H9 (cell line): ENCODE measurements around the gene AK9. TPM values are rescaled to one million over a fixed set of nuclear protein-coding genes. Genes with fewer than 3 reads are reported as not detected.

Source experiments
- DNase-seq: peaks from one replicate; pipeline ENCODE4 v3.0.0-alpha.2; 2017
- H2AFZ ChIP-seq: one replicate; pipeline ENCODE4 v1.6.1; 2013; ENCODE audit warnings: mild to moderate bottlenecking, low read length, control low read depth, moderate library complexity
- H2AK5ac ChIP-seq: 2 replicates; pipeline ENCODE4 v1.6.1; 2013; ENCODE audit warnings: low read length, control low read depth, mixed read lengths; ENCODE audit not compliant: insufficient read length
- H2BK120ac ChIP-seq: one replicate; pipeline ENCODE4 v1.6.1; 2013; ENCODE audit warnings: low read depth, mild to moderate bottlenecking, low read length, control low read depth, inconsistent platforms; ENCODE audit not compliant: poor library complexity, severe bottlenecking
- H2BK12ac ChIP-seq: 2 replicates; pipeline ENCODE4 v1.6.1; 2013; ENCODE audit warnings: low read length, control low read depth, mixed read lengths, low read depth; ENCODE audit not compliant: insufficient read length
- H2BK15ac ChIP-seq: 2 replicates; pipeline ENCODE4 v1.6.1; 2013; ENCODE audit warnings: low read depth, low read length, control low read depth
- H2BK20ac ChIP-seq: one replicate; pipeline ENCODE4 v1.6.1; 2013; ENCODE audit warnings: low read depth, mild to moderate bottlenecking, low read length, control low read depth, inconsistent platforms; ENCODE audit not compliant: poor library complexity, severe bottlenecking
- H2BK5ac ChIP-seq: 2 replicates; pipeline ENCODE4 v1.6.1; 2013; ENCODE audit warnings: low read length, control low read depth, mixed read lengths; ENCODE audit not compliant: insufficient read length
- H3K14ac ChIP-seq: 2 replicates; pipeline ENCODE4 v1.6.1; 2013; ENCODE audit warnings: low read length, control low read depth; ENCODE audit not compliant: insufficient read depth
- H3K18ac ChIP-seq: 2 replicates; pipeline ENCODE4 v1.6.1; 2013; ENCODE audit warnings: low read depth, mild to moderate bottlenecking, mixed read lengths, low read length, control low read depth; ENCODE audit not compliant: insufficient read length
- H3K23ac ChIP-seq: 2 replicates; pipeline ENCODE4 v1.6.1; 2013; ENCODE audit warnings: low read length, control low read depth, mixed read lengths, low read depth; ENCODE audit not compliant: insufficient read length
- H3K23me2 ChIP-seq: 2 replicates; pipeline ENCODE4 v1.6.1; 2013; ENCODE audit warnings: low read depth, mild to moderate bottlenecking, mixed read lengths, low read length, control low read depth; ENCODE audit not compliant: insufficient read length, poor library complexity, severe bottlenecking
- H3K27ac ChIP-seq: 2 replicates; pipeline ENCODE4 v1.5.1; 2013; ENCODE audit warnings: low read length, control low read depth, mixed read lengths, low read depth; ENCODE audit not compliant: insufficient read length
- H3K27me3 ChIP-seq: 2 replicates; pipeline ENCODE4 v1.6.1; 2013; ENCODE audit warnings: low read length, control low read depth, inconsistent platforms; ENCODE audit not compliant: insufficient read depth
- H3K4ac ChIP-seq: 2 replicates; pipeline ENCODE4 v1.6.1; 2013; ENCODE audit warnings: low read depth, mild to moderate bottlenecking, control low read depth, inconsistent platforms, low read length, moderate library complexity
- H3K4me1 ChIP-seq: 2 replicates; pipeline ENCODE4 v1.6.1; 2013; ENCODE audit warnings: low read length, control low read depth, inconsistent platforms; ENCODE audit not compliant: insufficient read depth
- H3K4me2 ChIP-seq: 2 replicates; pipeline ENCODE4 v1.6.1; 2013; ENCODE audit warnings: low read length, control low read depth, mixed read lengths; ENCODE audit not compliant: insufficient read length, insufficient read depth
- H3K56ac ChIP-seq: 2 replicates; pipeline ENCODE4 v1.6.1; 2013; ENCODE audit warnings: low read depth, mild to moderate bottlenecking, mixed read lengths, low read length, control low read depth; ENCODE audit not compliant: insufficient read length
- H3K79me1 ChIP-seq: 2 replicates; pipeline ENCODE4 v1.6.1; 2013; ENCODE audit warnings: low read depth, mild to moderate bottlenecking, moderate library complexity, low read length, control low read depth, inconsistent platforms; ENCODE audit not compliant: insufficient read depth, poor library complexity, severe bottlenecking
- H3K79me2 ChIP-seq: 2 replicates; pipeline ENCODE4 v1.6.1; 2013; ENCODE audit warnings: low read length, control low read depth, inconsistent platforms; ENCODE audit not compliant: insufficient read depth
- H3K9ac ChIP-seq: 2 replicates; pipeline ENCODE4 v1.6.1; 2013; ENCODE audit warnings: low read length, control low read depth, mixed read lengths; ENCODE audit not compliant: insufficient read length; ENCODE audit errors: extremely low read depth
- H3K9me3 ChIP-seq: one replicate; pipeline ENCODE4 v1.6.1; 2013; ENCODE audit warnings: low read depth, low read length, inconsistent platforms; ENCODE audit not compliant: control insufficient read depth
- H3T11ph ChIP-seq: one replicate; pipeline ENCODE4 v1.6.1; 2013; ENCODE audit warnings: mild to moderate bottlenecking, low read length, control low read depth, inconsistent platforms
- H4K20me1 ChIP-seq: one replicate; pipeline ENCODE4 v1.6.1; 2013; ENCODE audit not compliant: control insufficient read depth, insufficient read length, insufficient read depth
- H4K5ac ChIP-seq: 2 replicates; pipeline ENCODE4 v1.6.1; 2013; ENCODE audit warnings: low read depth, mild to moderate bottlenecking, mixed read lengths, low read length, control low read depth; ENCODE audit not compliant: insufficient read length
- H4K8ac ChIP-seq: replicated peaks from 2 replicates; pipeline ENCODE4 v1.6.1; 2013; ENCODE audit warnings: low read length, control low read depth, mixed read lengths, low read depth; ENCODE audit not compliant: insufficient read length
- H4K91ac ChIP-seq: 2 replicates; pipeline ENCODE4 v1.6.1; 2013; ENCODE audit warnings: low read depth, mild to moderate bottlenecking, moderate library complexity, mixed read lengths, low read length, control low read depth; ENCODE audit not compliant: insufficient read length
- H3K27ac Mint-ChIP-seq, 3 experiments: 2 replicates in 2 of 3; 3 replicates in 1 of 3; pipeline ENCODE4 v1.8.0; 2020 to 2021; ENCODE audit warnings: mixed read lengths in 3 of 3, mild to moderate bottlenecking in 1 of 3, moderate library complexity in 1 of 3
- H3K27me3 Mint-ChIP-seq: 2 replicates; pipeline ENCODE4 v1.8.0; 2021; ENCODE audit warnings: low read depth, mild to moderate bottlenecking, moderate library complexity, mixed read lengths
- H3K36me3 Mint-ChIP-seq, 3 experiments: 2 replicates in 2 of 3; 3 replicates in 1 of 3; pipeline ENCODE4 v1.8.0; 2020 to 2021; ENCODE audit warnings: low read depth in 3 of 3, mixed read lengths in 3 of 3; ENCODE audit not compliant: insufficient read depth in 1 of 3
- H3K4me1 Mint-ChIP-seq, 2 experiments: 2 replicates each; pipeline ENCODE4 v1.8.0; 2020; ENCODE audit warnings: mixed read lengths in 2 of 2
- H3K4me3 Mint-ChIP-seq, 2 experiments: 2 replicates in 1 of 2; 3 replicates in 1 of 2; pipeline ENCODE4 v1.8.0; 2020 to 2021; ENCODE audit warnings: mild to moderate bottlenecking in 2 of 2, mixed read lengths in 2 of 2, moderate library complexity in 1 of 2
- H3K9me3 Mint-ChIP-seq, 2 experiments: 2 replicates in 1 of 2; 3 replicates in 1 of 2; pipeline ENCODE4 v1.8.0; 2020; ENCODE audit warnings: mild to moderate bottlenecking in 2 of 2, mixed read lengths in 2 of 2, moderate library complexity in 1 of 2
- WGBS: extraction: QIAGEN DNeasy Blood & Tissue Kit; methylation state at CpG from one replicate; pipeline ENCODE4 v1.1.7; 2013; ENCODE audit warnings: missing lambda C conversion rate, low lambda C conversion rate, mixed read lengths; ENCODE audit not compliant: insufficient read length; ENCODE audit errors: extremely low coverage; 5-methylcytosine and 5-hydroxymethylcytosine counted together
- total RNA-seq: library from RNA; stranded (reverse); gene quantifications from 2 replicates; pipeline ENCODE4 v1.2.1, GENCODE V29; 2021
- TF ChIP-seq, protein P1 (sequence below): fragments of 200-600 bp; sonication (generic); conservative IDR thresholded peaks from 3 replicates; pipeline ENCODE4 v1.8.0; 2021; ENCODE audit warnings: antibody characterized with exemption, mild to moderate bottlenecking

AK9 gene
- total RNA-seq, 1 experiment from 2014 or later = 2.3 TPM

DNA sequence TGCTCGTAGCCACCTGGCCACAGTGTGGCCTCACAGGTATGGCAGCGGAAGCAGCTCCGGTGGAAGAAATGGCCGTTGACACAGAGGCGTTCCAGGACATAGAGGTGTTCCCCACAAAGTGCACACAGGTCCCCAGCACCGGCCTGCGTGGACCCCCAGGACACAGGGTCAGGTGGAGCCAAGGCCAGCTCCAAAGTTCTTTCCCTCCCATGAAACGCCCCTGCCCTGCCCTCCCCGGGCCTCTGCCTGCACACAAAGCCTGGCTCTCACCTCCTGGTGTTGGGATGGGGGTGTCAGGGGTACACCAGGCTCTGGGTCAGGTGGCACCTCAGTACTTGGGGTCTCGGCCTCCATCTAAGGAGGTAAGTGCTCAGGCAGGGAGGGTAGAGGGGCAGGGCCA lies 243.9 kb downstream of the AK9 start:
- H2BK12ac ChIP-seq = no peak overlapping the region
- no peak overlapping the region for H4K5ac ChIP-seq
- no peak overlapping the region for H2BK120ac ChIP-seq
- no peak overlapping the region for H2BK20ac ChIP-seq
- H2BK5ac ChIP-seq = no peak overlapping the region
- no peak overlapping the region for H3K4ac ChIP-seq
- no peak overlapping the region for H3K27ac Mint-ChIP-seq
- H3K79me1 ChIP-seq = no peaks in the 10 kb centered on the region
- no peak overlapping the region for H3T11ph ChIP-seq
- H3K27me3 Mint-ChIP-seq = no peaks in the 10 kb centered on the region
- no peak overlapping the region for H3K23ac ChIP-seq
- H2AFZ ChIP-seq = no peak overlapping the region
- no peak overlapping the region for H3K14ac ChIP-seq
- H4K91ac ChIP-seq = no peak overlapping the region
- no peaks in the 10 kb centered on the region for H3K79me2 ChIP-seq
- H3K23me2 ChIP-seq = no peaks in the 10 kb centered on the region
- no peak overlapping the region for H3K4me2 ChIP-seq
- TF ChIP-seq, protein P1, sequence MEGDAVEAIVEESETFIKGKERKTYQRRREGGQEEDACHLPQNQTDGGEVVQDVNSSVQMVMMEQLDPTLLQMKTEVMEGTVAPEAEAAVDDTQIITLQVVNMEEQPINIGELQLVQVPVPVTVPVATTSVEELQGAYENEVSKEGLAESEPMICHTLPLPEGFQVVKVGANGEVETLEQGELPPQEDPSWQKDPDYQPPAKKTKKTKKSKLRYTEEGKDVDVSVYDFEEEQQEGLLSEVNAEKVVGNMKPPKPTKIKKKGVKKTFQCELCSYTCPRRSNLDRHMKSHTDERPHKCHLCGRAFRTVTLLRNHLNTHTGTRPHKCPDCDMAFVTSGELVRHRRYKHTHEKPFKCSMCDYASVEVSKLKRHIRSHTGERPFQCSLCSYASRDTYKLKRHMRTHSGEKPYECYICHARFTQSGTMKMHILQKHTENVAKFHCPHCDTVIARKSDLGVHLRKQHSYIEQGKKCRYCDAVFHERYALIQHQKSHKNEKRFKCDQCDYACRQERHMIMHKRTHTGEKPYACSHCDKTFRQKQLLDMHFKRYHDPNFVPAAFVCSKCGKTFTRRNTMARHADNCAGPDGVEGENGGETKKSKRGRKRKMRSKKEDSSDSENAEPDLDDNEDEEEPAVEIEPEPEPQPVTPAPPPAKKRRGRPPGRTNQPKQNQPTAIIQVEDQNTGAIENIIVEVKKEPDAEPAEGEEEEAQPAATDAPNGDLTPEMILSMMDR = no peak
- no peak overlapping the region for H3K9ac ChIP-seq
- H4K20me1 ChIP-seq = no peaks in the 10 kb centered on the region
- H2BK15ac ChIP-seq = no peak overlapping the region
- no peak overlapping the region for H3K56ac ChIP-seq
- DNase-seq = no peak
- no peaks in the 10 kb centered on the region for H3K9me3 ChIP-seq
- no peaks in the 10 kb centered on the region; a peak in 1 of 5 replicates for H3K9me3 Mint-ChIP-seq
- H4K8ac ChIP-seq = no peak overlapping the region
- peaks cover 28 to 77% (median 59%) of the 10 kb centered on the region in 3 experiments for H3K36me3 Mint-ChIP-seq
- H3K18ac ChIP-seq = no peak overlapping the region
- H3K4me3 Mint-ChIP-seq = no peak overlapping the region
- H3K27ac ChIP-seq = no peak overlapping the region
- no peaks in the 10 kb centered on the region for H3K4me1 ChIP-seq
- H2AK5ac ChIP-seq = no peak overlapping the region
- no peaks in the 10 kb centered on the region for H3K27me3 ChIP-seq
- WGBS = no CpG with 5 or more reads among the region's 10 CpGs
- H3K4me1 Mint-ChIP-seq = peaks cover 3 to 4% of the 10 kb centered on the region in 2 experiments
